Frontal cortex (tissue), 4 donors: ENCODE results near the gene PRUNE1. TPM values are rescaled to one million over a fixed set of nuclear protein-coding genes. Genes with fewer than 3 reads are reported as not detected.
A peak's percentile ranks its signal among the peaks of the same experiment; 100 is the strongest.

Experiments used
- DNase-seq, 2 donors: peaks; one replicate each; pipeline ENCODE4 v3.0.0; 2012; ENCODE audit warnings: low spot score in 2 of 2
- FAIRE-seq: peaks from 2 replicates; lab custom pipeline; 2012; peaks lifted over from hg19 to GRCh38; lab: Jason Lieb, UNC
- total RNA-seq: library from RNA; depleted of rRNA; stranded (reverse); fragments of >200 nt; gene quantifications from one replicate; pipeline ENCODE4 v1.2.3, GENCODE V29; 2014
- donor health status: control.
- donor health status: control.
- donor health status: control.

The PRUNE1 gene
- total RNA-seq, 1 donor from 2014 or later: 20.4 TPM

- DNase-seq: peak; percentile 69 to 72
- no peak for FAIRE-seq
These were observed 31.2 kb upstream of the PRUNE1 start for GRCh38 chr1:150976879-150977694.

- DNase-seq (peak; percentile 71 to 84), FAIRE-seq (peak; percentile 30)
These were observed 28.9 kb upstream of the PRUNE1 start for GRCh38 chr1:150979092-150980056.

GRCh38 chr1:150981177-150981804, 27.0 kb upstream of the PRUNE1 start:
- DNase-seq: no peak
- no peak for FAIRE-seq

GRCh38 chr1:150981805-150982712, 26.2 kb upstream of the PRUNE1 start, which contains the start of gene ANXA9:
Gene ANXA9 (plus strand): TSS chr1:150982292. CDS start chr1:150983106, 814 bp downstream.
- DNase-seq (no peak), FAIRE-seq (no peak)

- FAIRE-seq: no peak
These were observed 22.9 kb upstream of the PRUNE1 start for GRCh38 chr1:150985179-150985825.

GRCh38 chr1:150987924-150988323, 20.3 kb upstream of the PRUNE1 start:
- FAIRE-seq (no peak), DNase-seq (no peak)

More at GRCh38 chr1:150985179-150985825, 22.9 kb upstream of the PRUNE1 start:
- no peak for DNase-seq

GRCh38 chr1:150992626-150993025, 15.6 kb upstream of the PRUNE1 start:
- no peak for FAIRE-seq
- DNase-seq: no peak

GRCh38 chr1:150994248-150994647, 14.0 kb upstream of the PRUNE1 start:
- FAIRE-seq (no peak), DNase-seq (no peak)

- no peak for FAIRE-seq
- no peak for DNase-seq
These were observed 12.8 kb upstream of the PRUNE1 start for GRCh38 chr1:150995460-150995859.

GRCh38 chr1:150995896-150996295, 12.4 kb upstream of the PRUNE1 start:
- FAIRE-seq (no peak), DNase-seq (no peak)

- no peak for FAIRE-seq
- no peak for DNase-seq
These were observed 10.9 kb upstream of the PRUNE1 start for GRCh38 chr1:150997126-150997872.

GRCh38 chr1:150997949-150998348, 10.3 kb upstream of the PRUNE1 start:
- no peak for FAIRE-seq

GRCh38 chr1:150999051-150999674, 9.1 kb upstream of the PRUNE1 start:
- FAIRE-seq (no peak), DNase-seq (no peak)

More at GRCh38 chr1:150997949-150998348, 10.3 kb upstream of the PRUNE1 start:
- DNase-seq: no peak

- no peak for FAIRE-seq
- no peak for DNase-seq
These were observed 8.3 kb upstream of the PRUNE1 start for GRCh38 chr1:150999926-151000325.

GRCh38 chr1:151000408-151000807, 7.8 kb upstream of the PRUNE1 start:
- DNase-seq: no peak
- no peak for FAIRE-seq

GRCh38 chr1:151001602-151002001, 6.6 kb upstream of the PRUNE1 start:
- FAIRE-seq: no peak
- no peak for DNase-seq

GRCh38 chr1:151002051-151002450, 6.2 kb upstream of the PRUNE1 start:
- DNase-seq (no peak), FAIRE-seq (no peak)
